ENCODE measurements around the gene ACTR1A. TPM values are rescaled to one million over a fixed set of nuclear protein-coding genes. Genes with fewer than 3 reads are reported as not detected.

ACTR1A gene
- total and polyA plus RNA-seq, 9 of the 15 experiments (the other 6 are each of a cell fraction or from before 2014, with no cell fraction given), result 36.3 to 77.2 (median 49.6) TPM

DNA sequence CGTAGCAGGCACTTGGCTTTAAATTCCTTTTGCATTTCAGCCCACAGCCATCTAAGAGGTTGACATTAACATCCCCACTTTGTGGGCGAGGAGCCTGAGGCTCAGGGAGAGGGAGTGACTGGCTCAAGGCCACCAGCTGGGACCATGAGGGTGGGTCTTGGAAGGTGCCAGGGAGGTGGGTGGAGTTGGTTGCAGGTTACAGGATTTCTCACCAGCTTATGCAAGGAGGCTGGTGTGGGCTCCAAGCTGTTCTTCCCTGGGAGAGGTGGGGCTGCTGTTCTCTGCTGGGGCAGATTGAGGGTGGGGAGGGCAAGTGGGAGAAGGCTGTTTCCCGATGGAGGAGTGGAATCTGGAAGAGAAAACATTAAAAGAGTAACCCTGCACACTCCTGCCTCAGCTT, 37.0 kb downstream of the ACTR1A start:
- BruUV-seq (replicated peaks), result no TSS peak
- no peaks in the 10 kb centered on the region for H3K9me1 ChIP-seq (ENCODE audit: control insufficient read depth, insufficient read depth, low read length)
- ATAC-seq (no peak), FAIRE-seq (no peak), DNase-seq (ENCODE audit: extremely low read depth in 1 of 4, low spot score in 3 of 4) (no peak)
- CTCF ChIA-PET (ENCODE audit: low intra/inter-chr PET ratio), result no interaction called here
- POLR2A ChIA-PET, result interaction anchor here (0.8 to 1.2 kb wide), 3 partner anchors 14 to 24 kb away, joined by 3 to 4 read pairs (median 4); partner anchors contain the start of gene C10orf95
- in situ Hi-C loops (cut with MboI) (no loop called here), intact Hi-C loops (cut with micrococcal nuclease) (no loop called here)
- no peaks in the 10 kb centered on the region for H4K20me1 ChIP-seq (replicated peaks; ENCODE audit: control insufficient read depth, insufficient read depth, low read length)
- no peak overlapping the region for H3K4me3 ChIP-seq
- no peak overlapping the region for H2AFZ ChIP-seq (ENCODE audit: low read depth, low read length)
- H3K4me1 ChIP-seq (replicated peaks in 1 of 2; ENCODE audit: control insufficient read depth in 2 of 2, insufficient read depth in 2 of 2, low read length in 2 of 2), result peaks cover 23 to 40% of the 10 kb centered on the region in 2 experiments
- H3K27ac ChIP-seq (ENCODE audit: extremely low read depth, low read depth, low read length), result no peak overlapping the region
- no peaks in the 10 kb centered on the region for H3K9me3 ChIP-seq (replicated peaks; ENCODE audit: control insufficient read depth, insufficient read depth, low read depth, low read length)
- H3K79me2 ChIP-seq (ENCODE audit: control insufficient read depth, insufficient read depth, low read length), result no peaks in the 10 kb centered on the region
- no peaks in the 10 kb centered on the region for H3K36me3 ChIP-seq (ENCODE audit: control insufficient read depth, insufficient read depth, low read length)
- 57% methylated on average over 2 of the region's 3 CpGs for WGBS (ENCODE audit: insufficient coverage, low coverage, missing lambda C conversion rate)
- H3K4me2 ChIP-seq (ENCODE audit: insufficient read depth, low read length), result no peak overlapping the region
- no peak overlapping the region for H3K9ac ChIP-seq (ENCODE audit: insufficient read depth in 1 of 2, low read depth in 2 of 2, low read length in 2 of 2)
- H3K27me3 ChIP-seq (ENCODE audit: control insufficient read depth in 2 of 2, insufficient read depth in 2 of 2, low read length in 2 of 2), result no peaks in the 10 kb centered on the region
- TF ChIP-seq KDM5B (IDR thresholded peaks at IDR 0.05; ENCODE audit: insufficient replicate concordance, low read depth, low read length) (no peak), ZKSCAN3 (CRISPR knock-in tag; IDR thresholded peaks at IDR 0.05) (no peak), ZNF217 (CRISPR knock-in tag; IDR thresholded peaks at IDR 0.05) (no peak), ZNF436 (CRISPR knock-in tag; IDR thresholded peaks at IDR 0.05) (no peak), KLF10 (CRISPR knock-in tag; IDR thresholded peaks at IDR 0.05) (no peak), CCAR2 (IDR thresholded peaks at IDR 0.05; ENCODE audit: low read depth, low read length) (no peak), E2F3 (CRISPR knock-in tag; IDR thresholded peaks at IDR 0.05) (no peak), ZNF79 (CRISPR knock-in tag; IDR thresholded peaks at IDR 0.05; ENCODE audit: low read depth) (no peak), NFATC3 (IDR thresholded peaks at IDR 0.05) (no peak), SP2 (IDR thresholded peaks at IDR 0.05; ENCODE audit: extremely low read depth, low read depth, low read length, poor library complexity, severe bottlenecking) (no peak), RHOXF2B (CRISPR knock-in tag; conservative IDR thresholded peaks at IDR 0.05) (no peak)
- TF ChIP-seq, protein P1, sequence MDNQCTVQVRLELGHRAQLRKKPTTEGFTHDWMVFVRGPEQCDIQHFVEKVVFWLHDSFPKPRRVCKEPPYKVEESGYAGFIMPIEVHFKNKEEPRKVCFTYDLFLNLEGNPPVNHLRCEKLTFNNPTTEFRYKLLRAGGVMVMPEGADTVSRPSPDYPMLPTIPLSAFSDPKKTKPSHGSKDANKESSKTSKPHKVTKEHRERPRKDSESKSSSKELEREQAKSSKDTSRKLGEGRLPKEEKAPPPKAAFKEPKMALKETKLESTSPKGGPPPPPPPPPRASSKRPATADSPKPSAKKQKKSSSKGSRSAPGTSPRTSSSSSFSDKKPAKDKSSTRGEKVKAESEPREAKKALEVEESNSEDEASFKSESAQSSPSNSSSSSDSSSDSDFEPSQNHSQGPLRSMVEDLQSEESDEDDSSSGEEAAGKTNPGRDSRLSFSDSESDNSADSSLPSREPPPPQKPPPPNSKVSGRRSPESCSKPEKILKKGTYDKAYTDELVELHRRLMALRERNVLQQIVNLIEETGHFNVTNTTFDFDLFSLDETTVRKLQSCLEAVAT (IDR thresholded peaks at IDR 0.05), result no peak
- TF ChIP-seq, protein P2, sequence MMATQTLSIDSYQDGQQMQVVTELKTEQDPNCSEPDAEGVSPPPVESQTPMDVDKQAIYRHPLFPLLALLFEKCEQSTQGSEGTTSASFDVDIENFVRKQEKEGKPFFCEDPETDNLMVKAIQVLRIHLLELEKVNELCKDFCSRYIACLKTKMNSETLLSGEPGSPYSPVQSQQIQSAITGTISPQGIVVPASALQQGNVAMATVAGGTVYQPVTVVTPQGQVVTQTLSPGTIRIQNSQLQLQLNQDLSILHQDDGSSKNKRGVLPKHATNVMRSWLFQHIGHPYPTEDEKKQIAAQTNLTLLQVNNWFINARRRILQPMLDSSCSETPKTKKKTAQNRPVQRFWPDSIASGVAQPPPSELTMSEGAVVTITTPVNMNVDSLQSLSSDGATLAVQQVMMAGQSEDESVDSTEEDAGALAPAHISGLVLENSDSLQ (IDR thresholded peaks at IDR 0.05), result no peak
- TF ChIP-seq, protein P3, sequence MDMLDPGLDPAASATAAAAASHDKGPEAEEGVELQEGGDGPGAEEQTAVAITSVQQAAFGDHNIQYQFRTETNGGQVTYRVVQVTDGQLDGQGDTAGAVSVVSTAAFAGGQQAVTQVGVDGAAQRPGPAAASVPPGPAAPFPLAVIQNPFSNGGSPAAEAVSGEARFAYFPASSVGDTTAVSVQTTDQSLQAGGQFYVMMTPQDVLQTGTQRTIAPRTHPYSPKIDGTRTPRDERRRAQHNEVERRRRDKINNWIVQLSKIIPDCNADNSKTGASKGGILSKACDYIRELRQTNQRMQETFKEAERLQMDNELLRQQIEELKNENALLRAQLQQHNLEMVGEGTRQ (CRISPR knock-in tag; IDR thresholded peaks at IDR 0.05), result no peak
- TF ChIP-seq, protein P4, sequence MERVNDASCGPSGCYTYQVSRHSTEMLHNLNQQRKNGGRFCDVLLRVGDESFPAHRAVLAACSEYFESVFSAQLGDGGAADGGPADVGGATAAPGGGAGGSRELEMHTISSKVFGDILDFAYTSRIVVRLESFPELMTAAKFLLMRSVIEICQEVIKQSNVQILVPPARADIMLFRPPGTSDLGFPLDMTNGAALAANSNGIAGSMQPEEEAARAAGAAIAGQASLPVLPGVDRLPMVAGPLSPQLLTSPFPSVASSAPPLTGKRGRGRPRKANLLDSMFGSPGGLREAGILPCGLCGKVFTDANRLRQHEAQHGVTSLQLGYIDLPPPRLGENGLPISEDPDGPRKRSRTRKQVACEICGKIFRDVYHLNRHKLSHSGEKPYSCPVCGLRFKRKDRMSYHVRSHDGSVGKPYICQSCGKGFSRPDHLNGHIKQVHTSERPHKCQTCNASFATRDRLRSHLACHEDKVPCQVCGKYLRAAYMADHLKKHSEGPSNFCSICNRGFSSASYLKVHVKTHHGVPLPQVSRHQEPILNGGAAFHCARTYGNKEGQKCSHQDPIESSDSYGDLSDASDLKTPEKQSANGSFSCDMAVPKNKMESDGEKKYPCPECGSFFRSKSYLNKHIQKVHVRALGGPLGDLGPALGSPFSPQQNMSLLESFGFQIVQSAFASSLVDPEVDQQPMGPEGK (CRISPR knock-in tag; IDR thresholded peaks at IDR 0.05; ENCODE audit: borderline replicate concordance), result no peak
- TF ChIP-seq, protein P5, sequence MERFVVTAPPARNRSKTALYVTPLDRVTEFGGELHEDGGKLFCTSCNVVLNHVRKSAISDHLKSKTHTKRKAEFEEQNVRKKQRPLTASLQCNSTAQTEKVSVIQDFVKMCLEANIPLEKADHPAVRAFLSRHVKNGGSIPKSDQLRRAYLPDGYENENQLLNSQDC (CRISPR knock-in tag; IDR thresholded peaks at IDR 0.05), result no peak
- TF ChIP-seq, protein P6, sequence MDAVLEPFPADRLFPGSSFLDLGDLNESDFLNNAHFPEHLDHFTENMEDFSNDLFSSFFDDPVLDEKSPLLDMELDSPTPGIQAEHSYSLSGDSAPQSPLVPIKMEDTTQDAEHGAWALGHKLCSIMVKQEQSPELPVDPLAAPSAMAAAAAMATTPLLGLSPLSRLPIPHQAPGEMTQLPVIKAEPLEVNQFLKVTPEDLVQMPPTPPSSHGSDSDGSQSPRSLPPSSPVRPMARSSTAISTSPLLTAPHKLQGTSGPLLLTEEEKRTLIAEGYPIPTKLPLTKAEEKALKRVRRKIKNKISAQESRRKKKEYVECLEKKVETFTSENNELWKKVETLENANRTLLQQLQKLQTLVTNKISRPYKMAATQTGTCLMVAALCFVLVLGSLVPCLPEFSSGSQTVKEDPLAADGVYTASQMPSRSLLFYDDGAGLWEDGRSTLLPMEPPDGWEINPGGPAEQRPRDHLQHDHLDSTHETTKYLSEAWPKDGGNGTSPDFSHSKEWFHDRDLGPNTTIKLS (IDR thresholded peaks at IDR 0.05; ENCODE audit: borderline replicate concordance, low read depth), result no peak
